Fibroblast of villous mesenchyme (primary cell): Measurements from ENCODE around the gene MBTPS1. TPM values are rescaled to one million over a fixed set of nuclear protein-coding genes. Genes with fewer than 3 reads are reported as not detected.

ENCODE experiments used
- DNase-seq: peaks from one replicate; pipeline ENCODE4 v3.0.0-alpha.2; 2010; ENCODE audit warnings: low read depth
- H3K4me3 ChIP-seq: 2 replicates; pipeline ENCODE4 v1.5.1; 2011; ENCODE audit warnings: low read depth, mild to moderate bottlenecking, low read length
- CTCF ChIP-seq: IDR thresholded peaks from 2 replicates; pipeline ENCODE4 v1.5.1; 2012; ENCODE audit warnings: low read depth, mild to moderate bottlenecking, low read length; ENCODE audit not compliant: insufficient read depth
- total RNA-seq: library from RNA; depleted of rRNA; stranded (reverse); fragments of >200 nt; gene quantifications from 2 replicates; pipeline ENCODE4 v1.2.3, GENCODE V29; 2012

MBTPS1 gene
- total RNA-seq, 1 donor: 97.2 TPM

GRCh38 chr16:84040823-84041820 lies 75.6 kb downstream of the MBTPS1 start:
- no peak overlapping the region for H3K4me3 ChIP-seq
- no peak for TF ChIP-seq CTCF
- DNase-seq: peak; percentile 18

GRCh38 chr16:84040226-84040822 lies 76.4 kb downstream of the MBTPS1 start:
- H3K4me3 ChIP-seq: no peak overlapping the region
- DNase-seq: no peak
- no peak for TF ChIP-seq CTCF

GRCh38 chr16:84039696-84040095 lies 77.0 kb downstream of the MBTPS1 start:
- no peak overlapping the region for H3K4me3 ChIP-seq
- TF ChIP-seq CTCF: no peak
- DNase-seq: no peak

GRCh38 chr16:84038469-84038868 lies 78.3 kb downstream of the MBTPS1 start:
- DNase-seq: no peak
- no peak overlapping the region for H3K4me3 ChIP-seq
- TF ChIP-seq CTCF: no peak

GRCh38 chr16:84036982-84037425 lies 79.7 kb downstream of the MBTPS1 start:
- TF ChIP-seq CTCF: no peak
- H3K4me3 ChIP-seq: no peak overlapping the region
- no peak for DNase-seq

GRCh38 chr16:84036131-84036530 lies 80.6 kb downstream of the MBTPS1 start:
- H3K4me3 ChIP-seq: no peak overlapping the region
- TF ChIP-seq CTCF: no peak
- no peak for DNase-seq
